Trophoblast cell (in vitro differentiated cells and primary cell): ENCODE data around the gene ADAMTSL1.

Experiments used
- DNase-seq, 2 donors: peaks; one replicate each; pipeline ENCODE4 v3.0.0-alpha.2; 2016
- H2AFZ ChIP-seq: 2 replicates; pipeline ENCODE4 v1.6.1; 2013; ENCODE audit warnings: low read length, moderate library complexity, mild to moderate bottlenecking; ENCODE audit not compliant: insufficient read depth, poor library complexity
- H2AK5ac ChIP-seq: 2 replicates; pipeline ENCODE4 v1.6.1; 2013; ENCODE audit warnings: mild to moderate bottlenecking, low read length
- H2BK120ac ChIP-seq: 2 replicates; pipeline ENCODE4 v1.6.1; 2013; ENCODE audit warnings: low read length, mild to moderate bottlenecking, moderate library complexity; ENCODE audit not compliant: insufficient read depth, poor library complexity
- H2BK12ac ChIP-seq: 2 replicates; pipeline ENCODE4 v1.6.1; 2013; ENCODE audit warnings: mild to moderate bottlenecking, low read length, moderate library complexity
- H2BK5ac ChIP-seq: 2 replicates; pipeline ENCODE4 v1.6.1; 2013; ENCODE audit warnings: low read length, low read depth, moderate library complexity, mild to moderate bottlenecking; ENCODE audit not compliant: poor library complexity
- H3K14ac ChIP-seq: 2 replicates; pipeline ENCODE4 v1.6.1; 2013; ENCODE audit warnings: mild to moderate bottlenecking, low read length
- H3K18ac ChIP-seq: 2 replicates; pipeline ENCODE4 v1.6.1; 2013; ENCODE audit warnings: mild to moderate bottlenecking, low read length
- H3K23ac ChIP-seq: 2 replicates; pipeline ENCODE4 v1.6.1; 2013; ENCODE audit warnings: low read length
- H3K27ac ChIP-seq: 2 replicates; pipeline ENCODE4 v1.5.1; 2013; ENCODE audit warnings: low read depth, mild to moderate bottlenecking, inconsistent platforms, low read length, moderate library complexity
- H3K27me3 ChIP-seq: 2 replicates; pipeline ENCODE4 v1.6.1; 2013; ENCODE audit warnings: inconsistent platforms, mild to moderate bottlenecking, low read length, moderate library complexity; ENCODE audit not compliant: insufficient read depth
- H3K36me3 ChIP-seq, 2 experiments: 1 replicate in 1 of 2; 2 replicates in 1 of 2; pipeline ENCODE4 v1.6.1; 2013; ENCODE audit warnings: low read length in 2 of 2, mild to moderate bottlenecking in 2 of 2, moderate library complexity in 1 of 2; ENCODE audit not compliant: insufficient read depth in 2 of 2, control insufficient read depth in 1 of 2
- H3K4ac ChIP-seq: 2 replicates; pipeline ENCODE4 v1.6.1; 2013; ENCODE audit warnings: low read depth, mild to moderate bottlenecking, low read length, moderate library complexity
- H3K4me1 ChIP-seq, 2 experiments: 1 replicate in 1 of 2; 2 replicates in 1 of 2; pipeline ENCODE4 v1.6.1; 2013; ENCODE audit warnings: low read length in 2 of 2, mild to moderate bottlenecking in 2 of 2, moderate library complexity in 1 of 2; ENCODE audit not compliant: insufficient read depth in 2 of 2, control insufficient read depth in 1 of 2
- H3K4me2 ChIP-seq: 2 replicates; pipeline ENCODE4 v1.6.1; 2013; ENCODE audit warnings: inconsistent platforms, mild to moderate bottlenecking, low read length, moderate library complexity
- H3K4me3 ChIP-seq: 2 replicates; pipeline ENCODE4 v1.5.1; 2013; ENCODE audit warnings: mild to moderate bottlenecking, low read depth, low read length, inconsistent platforms
- H3K79me1 ChIP-seq: one replicate; pipeline ENCODE4 v1.6.1; 2013; ENCODE audit warnings: low read length
- H3K79me2 ChIP-seq: 2 replicates; pipeline ENCODE4 v1.6.1; 2013; ENCODE audit warnings: low read length, mild to moderate bottlenecking; ENCODE audit not compliant: control insufficient read depth, insufficient read depth, poor library complexity
- H3K9ac ChIP-seq: 2 replicates; pipeline ENCODE4 v1.6.1; 2013; ENCODE audit warnings: mild to moderate bottlenecking, low read length
- H3K9me3 ChIP-seq: 2 replicates; pipeline ENCODE4 v1.6.1; 2013; ENCODE audit warnings: low read depth, mild to moderate bottlenecking, control low read depth, inconsistent platforms, low read length; ENCODE audit not compliant: insufficient read depth
- H4K12ac ChIP-seq: 2 replicates; pipeline ENCODE4 v1.6.1; 2013; ENCODE audit warnings: low read depth, mild to moderate bottlenecking, low read length, moderate library complexity
- H4K8ac ChIP-seq: 2 replicates; pipeline ENCODE4 v1.6.1; 2013; ENCODE audit warnings: low read depth, mild to moderate bottlenecking, low read length, moderate library complexity
- H4K91ac ChIP-seq: one replicate; pipeline ENCODE4 v1.6.1; 2013; ENCODE audit warnings: low read depth, mild to moderate bottlenecking, low read length, moderate library complexity
- WGBS: extraction: QIAGEN DNeasy Blood & Tissue Kit; methylation state at CpG from one replicate; pipeline ENCODE4 v1.1.7; 2013; ENCODE audit warnings: missing lambda C conversion rate; ENCODE audit not compliant: insufficient read length, insufficient coverage; ENCODE audit errors: extremely low coverage; 5-methylcytosine and 5-hydroxymethylcytosine counted together

Gene ADAMTSL1

GRCh38 chr9:18864516-18864915 is 390.6 kb downstream of the ADAMTSL1 start:
- Histone ChIP-seq H3K23ac (no peak overlapping the region), H3K4ac (no peak overlapping the region), H3K9me3 (no peaks in the 10 kb centered on the region), H3K27me3 (no peaks in the 10 kb centered on the region), H3K27ac (no peak overlapping the region), H3K14ac (no peak overlapping the region), H3K79me1 (no peaks in the 10 kb centered on the region), H3K4me2 (no peak overlapping the region), H2BK12ac (no peak overlapping the region), H3K4me3 (no peak overlapping the region), H3K9ac (no peak overlapping the region), H4K8ac (no peak overlapping the region), H2AFZ (no peak overlapping the region), H3K79me2 (no peaks in the 10 kb centered on the region), H3K36me3 (no peaks in the 10 kb centered on the region), H4K91ac (no peak overlapping the region), H2AK5ac (no peak overlapping the region), H3K4me1 (no peaks in the 10 kb centered on the region), H2BK5ac (no peak overlapping the region), H3K18ac (no peak overlapping the region), H2BK120ac (no peak overlapping the region), H4K12ac (no peak overlapping the region)
- no peak for DNase-seq
- WGBS: no CpG with 5 or more reads among the region's 1 CpG

GRCh38 chr9:18865542-18865941 is 391.6 kb downstream of the ADAMTSL1 start:
- Histone ChIP-seq H2AFZ (no peak overlapping the region), H4K8ac (no peak overlapping the region), H3K4me2 (no peak overlapping the region), H2AK5ac (no peak overlapping the region), H3K9ac (no peak overlapping the region), H3K9me3 (no peaks in the 10 kb centered on the region), H3K27ac (no peak overlapping the region), H3K14ac (no peak overlapping the region), H3K79me2 (no peaks in the 10 kb centered on the region), H3K4me3 (no peak overlapping the region), H2BK120ac (no peak overlapping the region), H3K36me3 (no peaks in the 10 kb centered on the region), H4K12ac (no peak overlapping the region), H3K23ac (no peak overlapping the region), H3K4ac (no peak overlapping the region), H3K18ac (no peak overlapping the region), H3K27me3 (no peaks in the 10 kb centered on the region), H3K79me1 (no peaks in the 10 kb centered on the region), H4K91ac (no peak overlapping the region), H2BK12ac (no peak overlapping the region), H2BK5ac (no peak overlapping the region), H3K4me1 (no peaks in the 10 kb centered on the region)
- no peak for DNase-seq
- WGBS: no CpG with 5 or more reads among the region's 3 CpGs

GRCh38 chr9:18866121-18866831 is 392.3 kb downstream of the ADAMTSL1 start:
- DNase-seq: no peak
- no peak overlapping the region for H4K91ac ChIP-seq

DNA sequence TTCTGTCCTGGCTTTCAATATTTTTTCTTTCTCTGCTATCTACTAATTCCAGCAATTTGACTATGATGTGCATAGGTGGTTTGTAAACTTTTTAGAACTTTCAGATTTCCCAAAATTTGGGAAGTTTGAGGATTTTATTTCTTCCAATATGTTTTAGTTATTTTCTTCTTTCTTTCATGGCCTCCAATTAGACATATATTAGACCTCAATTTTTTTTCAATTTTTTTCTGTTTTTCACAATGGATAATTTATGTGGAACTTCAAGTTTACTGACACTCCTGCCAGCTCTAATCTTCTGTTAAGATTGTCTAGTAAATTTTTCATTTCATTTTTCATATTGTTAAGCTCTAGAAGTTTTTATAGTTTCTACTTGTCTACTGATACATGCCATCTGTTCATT is 395.8 kb downstream of the ADAMTSL1 start:
- no peak overlapping the region for H3K9ac ChIP-seq
- no peak overlapping the region for H3K4me2 ChIP-seq

More at GRCh38 chr9:18866121-18866831, 392.3 kb downstream of the ADAMTSL1 start:
- no peak overlapping the region for H2AK5ac ChIP-seq
- no peak overlapping the region for H2BK12ac ChIP-seq
- no peak overlapping the region for H4K12ac ChIP-seq
- no peak overlapping the region for H3K18ac ChIP-seq
- H4K8ac ChIP-seq: no peak overlapping the region
- no peak overlapping the region for H2BK5ac ChIP-seq
- H3K79me1 ChIP-seq: no peaks in the 10 kb centered on the region
- H3K4me1 ChIP-seq: no peaks in the 10 kb centered on the region
- H3K79me2 ChIP-seq: no peaks in the 10 kb centered on the region
- no peak overlapping the region for H3K14ac ChIP-seq
- H3K9ac ChIP-seq: no peak overlapping the region
- no peak overlapping the region for H3K4ac ChIP-seq
- no peak overlapping the region for H3K4me3 ChIP-seq
- no peak overlapping the region for H2BK120ac ChIP-seq
- no peak overlapping the region for H2AFZ ChIP-seq
- H3K9me3 ChIP-seq: no peaks in the 10 kb centered on the region
- no peak overlapping the region for H3K27ac ChIP-seq
- no peaks in the 10 kb centered on the region for H3K36me3 ChIP-seq
- H3K4me2 ChIP-seq: no peak overlapping the region
- WGBS: no CpG with 5 or more reads among the region's 4 CpGs
- no peaks in the 10 kb centered on the region for H3K27me3 ChIP-seq
- H3K23ac ChIP-seq: no peak overlapping the region

More for the DNA sequence above, 395.8 kb downstream of the ADAMTSL1 start:
- Histone ChIP-seq H3K4me3 (no peak overlapping the region), H2BK5ac (no peak overlapping the region), H3K4me1 (no peaks in the 10 kb centered on the region), H3K27me3 (no peaks in the 10 kb centered on the region), H4K91ac (no peak overlapping the region), H3K79me1 (no peaks in the 10 kb centered on the region), H3K27ac (no peak overlapping the region), H3K36me3 (no peaks in the 10 kb centered on the region), H3K23ac (no peak overlapping the region), H3K9me3 (no peaks in the 10 kb centered on the region), H3K4ac (no peak overlapping the region), H3K14ac (no peak overlapping the region), H2BK120ac (no peak overlapping the region), H2AFZ (no peak overlapping the region), H3K79me2 (no peaks in the 10 kb centered on the region), H3K18ac (no peak overlapping the region), H4K8ac (no peak overlapping the region), H4K12ac (no peak overlapping the region), H2AK5ac (no peak overlapping the region), H2BK12ac (no peak overlapping the region)
- DNase-seq: no peak
